PFSK-1 (cell line): Measurements from ENCODE around the gene HMMR.

Experiments used
- FOXP2 ChIP-seq: optimal IDR thresholded peaks from 2 replicates; pipeline ENCODE3; 2011; ENCODE audit warnings: borderline replicate concordance, control low read depth, inconsistent platforms; ENCODE audit not compliant: insufficient read depth; ENCODE audit errors: extremely low read length, extremely low read depth
- POLR2AphosphoS5 ChIP-seq: IDR thresholded peaks from 2 replicates; pipeline ENCODE4 v1.6.1; 2012; ENCODE audit warnings: low read depth, mild to moderate bottlenecking, control low read depth, low read length, moderate library complexity
- REST ChIP-seq, 2 experiments: IDR thresholded peaks; 2 replicates each; pipeline versions ENCODE4 v1.6.1 to v1.8.0; 2011 to 2012; ENCODE audit warnings: low read depth in 2 of 2, low read length in 2 of 2, control low read depth in 1 of 2, inconsistent platforms in 1 of 2, mild to moderate bottlenecking in 1 of 2, moderate library complexity in 1 of 2; ENCODE audit not compliant: insufficient read depth in 1 of 2
- SIN3A ChIP-seq: IDR thresholded peaks from 2 replicates; pipeline ENCODE4 v1.6.1; 2012; ENCODE audit warnings: mild to moderate bottlenecking, low read length, moderate library complexity, borderline replicate concordance; ENCODE audit not compliant: insufficient read depth
- TAF1 ChIP-seq: IDR thresholded peaks from 2 replicates; pipeline ENCODE4 v1.6.1; 2012; ENCODE audit warnings: low read length, control low read depth, borderline replicate concordance; ENCODE audit not compliant: insufficient read depth

HMMR gene

GRCh38 chr5:163444526-163444925, 15.9 kb upstream of the HMMR start:
- TF ChIP-seq REST (IDR thresholded peaks at IDR 0.05; ENCODE audit: insufficient read depth in 1 of 2, low read depth in 2 of 2, low read length in 2 of 2) (no peak), FOXP2 (no peak), TAF1 (no peak), SIN3A (no peak), POLR2AphosphoS5 (no peak)

GRCh38 chr5:163445345-163445744, 15.1 kb upstream of the HMMR start:
- TF ChIP-seq REST (IDR thresholded peaks at IDR 0.05; ENCODE audit: insufficient read depth in 1 of 2, low read depth in 2 of 2, low read length in 2 of 2) = no peak

- TF ChIP-seq POLR2AphosphoS5 (no peak), REST (IDR thresholded peaks at IDR 0.05; ENCODE audit: insufficient read depth in 1 of 2, low read depth in 2 of 2, low read length in 2 of 2) (no peak), TAF1 (no peak), FOXP2 (no peak), SIN3A (no peak)
These were observed 13.2 kb upstream of the HMMR start for GRCh38 chr5:163447191-163447590.

GRCh38 chr5:163447875-163448274, 12.6 kb upstream of the HMMR start:
- TF ChIP-seq SIN3A (no peak), TAF1 (no peak), REST (IDR thresholded peaks at IDR 0.05; ENCODE audit: insufficient read depth in 1 of 2, low read depth in 2 of 2, low read length in 2 of 2) (no peak), FOXP2 (no peak), POLR2AphosphoS5 (no peak)

- TF ChIP-seq TAF1 = no peak
- TF ChIP-seq FOXP2 = no peak
- TF ChIP-seq POLR2AphosphoS5 = no peak
- TF ChIP-seq SIN3A = no peak
- no peak for TF ChIP-seq REST (IDR thresholded peaks at IDR 0.05; ENCODE audit: insufficient read depth in 1 of 2, low read depth in 2 of 2, low read length in 2 of 2)
These were observed 11.9 kb upstream of the HMMR start for GRCh38 chr5:163448491-163448890.
